Ovary (tissue), 1 donor: Measurements from ENCODE around the gene ATP10B.

ENCODE experiments used
- EP300 ChIP-seq: sonication (generic); formaldehyde crosslinking; IDR thresholded peaks from one replicate; pipeline ENCODE4 v1.6.1; 2017; ENCODE audit warnings: antibody characterized with exemption
- POLR2A ChIP-seq: fragments of 450-650 bp; IDR thresholded peaks from one replicate; pipeline ENCODE4 v1.6.1; 2017; ENCODE audit warnings: antibody characterized with exemption, mild to moderate bottlenecking, moderate library complexity

DNA sequence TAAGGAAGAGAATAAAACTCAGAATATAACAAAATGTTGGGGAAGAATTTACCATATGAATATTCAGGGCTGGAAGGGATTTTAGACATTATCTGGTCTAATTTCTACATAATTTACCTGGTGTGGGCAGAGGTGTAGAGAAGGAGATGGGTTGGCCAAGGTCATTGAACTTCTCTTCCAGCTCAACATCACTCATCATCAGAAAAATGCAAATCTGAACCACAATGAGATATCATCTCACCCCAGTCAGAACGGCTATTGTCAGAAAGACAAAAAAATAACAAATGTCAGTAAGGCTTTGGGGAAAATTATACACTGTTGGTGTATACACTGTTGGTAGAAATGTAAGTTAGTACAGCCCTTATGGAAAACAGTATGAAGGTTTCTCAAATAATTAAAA is 308.6 kb downstream of the ATP10B start:
- TF ChIP-seq POLR2A (no peak), EP300 (no peak)
